Testis (tissue), 3 donors: Measurements from ENCODE around the gene VWA1. TPM values are rescaled to one million over a fixed set of nuclear protein-coding genes. Genes with fewer than 3 reads are reported as not detected.

Experiments
- DNase-seq: peaks from one replicate; pipeline ENCODE4 v3.0.0-alpha.2; 2019
- H3K27ac ChIP-seq, 2 donors: fragments of 200-600 bp; sonication (generic); one replicate each; pipeline ENCODE4 v1.5.1; 2019
- H3K27me3 ChIP-seq: fragments of 200-600 bp; sonication (generic); one replicate; pipeline ENCODE4 v1.5.1; 2019
- H3K36me3 ChIP-seq: fragments of 200-600 bp; sonication (generic); one replicate; pipeline ENCODE4 v1.5.1; 2017; ENCODE audit warnings: low read depth; ENCODE audit errors: missing control alignments
- H3K4me1 ChIP-seq: fragments of 200-600 bp; sonication (generic); one replicate; pipeline ENCODE4 v1.5.1; 2019
- H3K4me3 ChIP-seq, 2 donors: fragments of 200-600 bp; sonication (generic); one replicate each; pipeline ENCODE4 v1.5.1; 2017 to 2019
- H3K9me3 ChIP-seq: fragments of 200-600 bp; sonication (generic); one replicate; pipeline ENCODE4 v1.5.1; 2017
- CTCF ChIP-seq, 3 experiments: fragments of 450-650 bp in 2 of 3; fragments of 200-600 bp in 1 of 3; sonication (generic) in 1 of 3; IDR thresholded peaks; one replicate each; pipeline ENCODE4 v1.5.1; 2016 to 2019; ENCODE audit warnings: antibody characterized with exemption in 3 of 3, mild to moderate bottlenecking in 2 of 3, moderate library complexity in 1 of 3
- POLR2A ChIP-seq: fragments of 450-650 bp; IDR thresholded peaks from one replicate; pipeline ENCODE4 v1.6.1; 2017; ENCODE audit warnings: antibody characterized with exemption, mild to moderate bottlenecking, moderate library complexity
- WGBS, 2 donors: methylation state at CpG; one replicate each; pipeline ENCODE4 v1.1.5; 2018; 5-methylcytosine and 5-hydroxymethylcytosine counted together
- intact Hi-C: fragments of 100-400 bp; cut with DNase I; formaldehyde crosslinking; loops from one replicate; pipeline ENCODE4 v1.15.1; 2023; ENCODE audit warnings: low total_unique reads
- polyA plus RNA-seq: library from polyadenylated mRNA; stranded (reverse); fragments of 350-450 nt; fragmentation: Illumina TruSeq; extraction: RNeasy Lipid Tissue Mini Kit (QIAGEN cat#74804); gene quantifications from one replicate; pipeline ENCODE4 v1.2.3, GENCODE V29; 2014; ENCODE audit warnings: low read depth, low replicate concordance; ENCODE audit not compliant: insufficient read depth
- total RNA-seq, 2 donors: library from RNA; depleted of rRNA; stranded (reverse); fragments of >200 nt; gene quantifications; one replicate each; pipeline ENCODE4 v1.2.3, GENCODE V29; 2016

VWA1 gene
- total and polyA plus RNA-seq, 3 donors from 2014 or later: 46.6 to 90.6 (median 64.0) TPM

DNA sequence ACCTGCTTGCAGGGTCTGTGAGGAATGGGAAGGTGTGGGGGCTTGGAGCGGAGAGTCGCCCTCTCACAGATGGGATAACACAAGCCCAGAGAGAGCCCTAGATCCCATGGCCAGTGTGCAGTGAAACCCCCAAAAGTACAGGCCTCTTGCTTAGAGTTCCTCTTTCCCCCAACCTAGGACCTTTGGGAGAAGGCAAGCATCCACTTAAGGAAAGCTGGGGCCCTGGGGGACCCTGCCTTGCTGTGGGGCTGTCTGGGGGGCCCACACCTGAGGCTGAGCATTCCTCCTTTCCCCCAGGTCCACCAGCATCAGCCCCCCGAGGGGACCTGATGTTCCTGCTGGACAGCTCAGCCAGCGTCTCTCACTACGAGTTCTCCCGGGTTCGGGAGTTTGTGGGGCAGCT is 1.1 kb downstream of the VWA1 start:
- no peaks in the 10 kb centered on the region for H3K27me3 ChIP-seq
- no peaks in the 10 kb centered on the region for H3K9me3 ChIP-seq
- DNase-seq: no peak
- WGBS, 2 donors: 82 to 84% methylated on average over 7 of the region's 7 CpGs
- peaks cover 72% of the 10 kb centered on the region for H3K4me1 ChIP-seq
- no peak for TF ChIP-seq CTCF (IDR thresholded peaks at IDR 0.05)
- no peak for TF ChIP-seq POLR2A
- intact Hi-C loops: no loop called here
- peak overlapping the region in 1 of 2 donors; percentile 59 for H3K4me3 ChIP-seq
- no peak overlapping the region for H3K27ac ChIP-seq
- no peaks in the 10 kb centered on the region for H3K36me3 ChIP-seq

DNA sequence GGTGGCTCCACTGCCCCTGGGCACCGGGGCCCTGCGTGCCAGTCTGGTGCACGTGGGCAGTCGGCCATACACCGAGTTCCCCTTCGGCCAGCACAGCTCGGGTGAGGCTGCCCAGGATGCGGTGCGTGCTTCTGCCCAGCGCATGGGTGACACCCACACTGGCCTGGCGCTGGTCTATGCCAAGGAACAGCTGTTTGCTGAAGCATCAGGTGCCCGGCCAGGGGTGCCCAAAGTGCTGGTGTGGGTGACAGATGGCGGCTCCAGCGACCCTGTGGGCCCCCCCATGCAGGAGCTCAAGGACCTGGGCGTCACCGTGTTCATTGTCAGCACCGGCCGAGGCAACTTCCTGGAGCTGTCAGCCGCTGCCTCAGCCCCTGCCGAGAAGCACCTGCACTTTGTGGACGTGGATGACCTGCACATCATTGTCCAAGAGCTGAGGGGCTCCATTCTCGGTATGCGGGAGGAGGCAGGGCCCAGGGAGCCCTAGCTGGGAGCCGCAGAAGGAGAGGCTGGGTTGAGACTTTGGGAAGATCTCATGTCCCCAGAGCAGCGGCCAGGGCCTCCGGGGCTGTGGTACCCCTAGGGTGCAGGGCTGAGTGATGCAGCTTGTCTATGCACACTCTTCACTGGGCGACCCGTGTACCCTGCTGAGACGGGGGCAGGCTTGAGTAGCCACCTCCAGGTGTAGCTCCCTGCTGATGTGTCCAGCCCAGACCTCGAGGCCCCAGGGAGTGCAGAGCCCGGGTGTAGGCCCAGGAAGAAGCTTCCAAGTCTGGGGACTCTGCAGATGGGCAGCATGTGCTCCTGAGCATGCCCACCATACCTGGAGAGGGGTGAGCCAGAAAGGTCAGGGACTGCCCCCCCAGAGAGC is 1.8 kb downstream of the VWA1 start:
- no peaks in the 10 kb centered on the region for H3K27me3 ChIP-seq
- DNase-seq: no peak
- intact Hi-C loops: no loop called here
- WGBS, 2 donors: 71 to 100% methylated on average over 8 to 31 of the region's 31 CpGs
- TF ChIP-seq POLR2A: no peak
- no peak for TF ChIP-seq CTCF (IDR thresholded peaks at IDR 0.05)
- H3K36me3 ChIP-seq: no peaks in the 10 kb centered on the region
- H3K27ac ChIP-seq: no peak overlapping the region
- H3K4me1 ChIP-seq: peaks cover 72% of the 10 kb centered on the region
- H3K4me3 ChIP-seq: no peak overlapping the region
- H3K9me3 ChIP-seq: no peaks in the 10 kb centered on the region

DNA sequence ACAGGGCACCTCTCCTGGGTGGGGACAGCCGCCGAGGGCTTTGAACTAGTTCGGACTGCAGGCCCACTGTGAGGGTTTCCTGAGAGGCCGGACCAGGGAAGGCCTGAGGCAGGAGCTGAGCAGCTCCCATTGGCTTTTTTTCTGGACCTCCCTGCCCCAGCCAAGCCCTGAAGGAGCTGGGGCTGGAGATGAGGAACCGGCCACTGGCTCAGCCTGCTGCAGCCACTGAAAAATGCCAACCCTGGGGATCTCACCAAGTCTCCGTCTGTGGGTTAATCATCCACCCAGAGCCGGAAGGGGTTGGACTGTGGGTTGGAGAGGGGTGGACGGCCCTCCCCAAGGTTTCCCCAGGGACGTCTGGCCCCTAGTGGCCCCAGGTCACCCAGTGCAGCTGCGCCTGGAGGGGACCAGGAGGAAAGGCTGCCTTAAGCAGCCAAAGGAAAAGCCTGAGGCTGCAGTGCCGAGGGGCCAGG is 2.5 kb downstream of the VWA1 start:
- peaks cover 67% of the 10 kb centered on the region for H3K4me1 ChIP-seq
- H3K36me3 ChIP-seq: no peaks in the 10 kb centered on the region
- H3K9me3 ChIP-seq: no peaks in the 10 kb centered on the region
- H3K27me3 ChIP-seq: no peaks in the 10 kb centered on the region
- H3K27ac ChIP-seq: no peak overlapping the region
- no peak overlapping the region for H3K4me3 ChIP-seq
- 68 to 73% methylated on average over 7 to 11 of the region's 11 CpGs for WGBS, 2 donors
- TF ChIP-seq CTCF (IDR thresholded peaks at IDR 0.05): no peak
- TF ChIP-seq POLR2A: no peak
- intact Hi-C loops: no loop called here
- no peak for DNase-seq

DNA sequence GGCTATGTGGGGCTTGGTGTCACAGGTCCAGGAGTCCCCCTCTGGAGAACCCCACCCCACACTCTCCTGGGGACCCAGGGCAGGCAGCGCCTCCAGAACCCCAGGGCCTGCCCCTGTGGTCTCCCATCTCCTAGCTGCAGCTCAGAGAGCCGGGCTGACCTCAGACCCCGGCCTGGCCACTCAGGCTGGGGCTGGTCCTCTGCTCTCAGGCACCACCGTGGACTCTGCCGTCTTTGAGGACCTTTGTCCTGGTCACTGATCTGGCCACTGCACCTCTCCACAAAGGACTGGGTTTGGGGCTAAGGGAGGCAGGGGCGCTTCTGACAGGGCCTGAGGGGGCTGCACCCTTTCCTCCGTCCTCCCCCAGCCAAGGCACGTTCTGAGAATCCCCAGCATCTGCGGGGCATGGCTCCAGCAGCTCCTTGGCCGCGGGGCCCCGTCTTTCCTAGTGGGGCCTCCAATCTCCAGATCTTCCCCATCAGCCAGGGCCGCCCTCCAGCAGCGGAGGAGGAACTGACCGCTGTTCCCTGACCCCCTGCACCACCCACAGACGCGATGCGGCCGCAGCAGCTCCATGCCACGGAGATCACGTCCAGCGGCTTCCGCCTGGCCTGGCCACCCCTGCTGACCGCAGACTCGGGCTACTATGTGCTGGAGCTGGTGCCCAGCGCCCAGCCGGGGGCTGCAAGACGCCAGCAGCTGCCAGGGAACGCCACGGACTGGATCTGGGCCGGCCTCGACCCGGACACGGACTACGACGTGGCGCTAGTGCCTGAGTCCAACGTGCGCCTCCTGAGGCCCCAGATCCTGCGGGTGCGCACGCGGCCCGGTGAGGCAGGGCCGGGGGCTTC is 3.3 kb downstream of the VWA1 start:
- intact Hi-C loops: no loop called here
- no peak for DNase-seq
- Histone ChIP-seq H3K4me3 (no peak overlapping the region), H3K27me3 (no peaks in the 10 kb centered on the region), H3K9me3 (no peaks in the 10 kb centered on the region), H3K27ac (no peak overlapping the region), H3K36me3 (no peaks in the 10 kb centered on the region), H3K4me1 (peaks cover 59% of the 10 kb centered on the region)
- WGBS, 2 donors: 61 to 76% methylated on average over 21 to 44 of the region's 45 CpGs
- no peak for TF ChIP-seq CTCF (IDR thresholded peaks at IDR 0.05)
- TF ChIP-seq POLR2A: no peak
